ENCODE data around the gene ARMC7.
"Not testable (repeated sequence)": the region's sequence is repeated elsewhere in the genome, so short reads cannot be mapped to it uniquely, and the experiment has no call there.

Gene ARMC7

DNA sequence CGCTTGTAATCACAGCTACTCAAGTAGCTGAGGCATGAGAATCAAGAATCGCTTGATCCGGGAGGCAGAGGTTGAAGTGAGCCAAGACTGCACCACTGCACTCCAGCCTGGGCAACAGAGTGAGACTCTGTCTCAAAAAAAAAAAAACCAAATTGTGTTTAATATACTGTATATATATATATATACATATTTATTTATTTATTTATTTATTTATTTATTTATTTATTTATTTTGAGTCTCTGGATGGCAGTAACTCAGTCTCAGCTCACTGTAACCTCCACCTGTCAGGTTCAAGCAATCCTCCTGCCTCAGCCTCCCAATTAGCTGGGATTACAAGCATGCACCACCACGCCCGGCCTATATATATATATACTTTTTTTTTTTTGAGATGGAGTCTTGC lies 36.9 kb upstream of the ARMC7 start:
- not testable (repeated sequence) for DNase-seq; H3K4me3 Mint-ChIP-seq; H3K36me3 Mint-ChIP-seq (ENCODE audit: low read depth); H3K27ac Mint-ChIP-seq; H3K27me3 Mint-ChIP-seq; H3K9me3 Mint-ChIP-seq; ATAC-seq
- H3K4me1 Mint-ChIP-seq: peaks cover 13% of the 10 kb centered on the region

DNA sequence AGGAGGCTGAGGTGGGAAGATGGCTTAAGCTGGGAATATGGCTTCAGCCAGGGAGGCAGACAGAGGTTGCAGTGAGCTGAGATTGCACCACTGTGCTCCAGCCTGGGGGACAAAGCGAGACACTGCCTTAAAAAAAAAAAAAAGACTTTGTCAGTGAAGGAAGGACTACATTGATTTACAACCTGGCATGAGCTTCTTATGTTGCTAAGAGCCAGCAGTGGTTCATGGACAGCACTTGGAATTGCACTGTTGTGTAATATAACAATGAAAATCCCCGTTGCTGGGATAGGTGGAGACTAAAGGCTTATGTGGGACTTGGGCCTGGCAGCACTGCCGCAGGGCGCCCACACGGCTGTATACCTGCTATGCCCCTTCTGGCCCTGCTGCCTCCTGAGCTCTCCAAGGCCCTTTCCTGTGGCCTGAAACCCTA lies 36.1 kb upstream of the ARMC7 start:
- no peaks in the 10 kb centered on the region for H3K36me3 Mint-ChIP-seq (ENCODE audit: low read depth)
- peaks cover 18% of the 10 kb centered on the region for H3K4me1 Mint-ChIP-seq
- DNase-seq (no peak), ATAC-seq (no peak)
- no peaks in the 10 kb centered on the region for H3K9me3 Mint-ChIP-seq
- no peak overlapping the region for H3K27ac Mint-ChIP-seq
- H3K27me3 Mint-ChIP-seq: no peaks in the 10 kb centered on the region
- no peak overlapping the region for H3K4me3 Mint-ChIP-seq

DNA sequence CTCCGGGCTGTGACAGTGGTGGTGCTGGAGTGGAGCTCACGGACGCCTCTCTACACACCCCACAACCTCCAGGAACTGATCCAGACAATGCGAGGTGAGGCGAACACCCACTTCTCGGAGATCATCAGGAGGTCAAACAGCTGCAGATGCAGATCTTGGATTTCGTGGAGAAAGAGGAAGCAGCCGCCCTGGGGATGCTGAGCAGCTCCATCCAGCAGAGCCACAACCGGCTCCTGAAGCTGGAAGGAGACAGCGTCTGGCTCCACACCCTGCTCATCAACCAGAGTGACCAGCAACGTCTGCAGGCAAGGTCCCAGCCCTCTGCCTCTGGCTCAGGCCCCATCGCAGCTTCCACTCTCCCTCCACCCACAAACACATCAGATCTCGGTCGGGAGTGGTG lies 35.2 kb upstream of the ARMC7 start:
- H3K36me3 Mint-ChIP-seq (ENCODE audit: low read depth): no peaks in the 10 kb centered on the region
- no peaks in the 10 kb centered on the region for H3K9me3 Mint-ChIP-seq
- H3K4me3 Mint-ChIP-seq: no peak overlapping the region
- ATAC-seq (no peak), DNase-seq (no peak)
- peaks cover 25% of the 10 kb centered on the region for H3K4me1 Mint-ChIP-seq
- no peak overlapping the region for H3K27ac Mint-ChIP-seq
- no peaks in the 10 kb centered on the region for H3K27me3 Mint-ChIP-seq

DNA sequence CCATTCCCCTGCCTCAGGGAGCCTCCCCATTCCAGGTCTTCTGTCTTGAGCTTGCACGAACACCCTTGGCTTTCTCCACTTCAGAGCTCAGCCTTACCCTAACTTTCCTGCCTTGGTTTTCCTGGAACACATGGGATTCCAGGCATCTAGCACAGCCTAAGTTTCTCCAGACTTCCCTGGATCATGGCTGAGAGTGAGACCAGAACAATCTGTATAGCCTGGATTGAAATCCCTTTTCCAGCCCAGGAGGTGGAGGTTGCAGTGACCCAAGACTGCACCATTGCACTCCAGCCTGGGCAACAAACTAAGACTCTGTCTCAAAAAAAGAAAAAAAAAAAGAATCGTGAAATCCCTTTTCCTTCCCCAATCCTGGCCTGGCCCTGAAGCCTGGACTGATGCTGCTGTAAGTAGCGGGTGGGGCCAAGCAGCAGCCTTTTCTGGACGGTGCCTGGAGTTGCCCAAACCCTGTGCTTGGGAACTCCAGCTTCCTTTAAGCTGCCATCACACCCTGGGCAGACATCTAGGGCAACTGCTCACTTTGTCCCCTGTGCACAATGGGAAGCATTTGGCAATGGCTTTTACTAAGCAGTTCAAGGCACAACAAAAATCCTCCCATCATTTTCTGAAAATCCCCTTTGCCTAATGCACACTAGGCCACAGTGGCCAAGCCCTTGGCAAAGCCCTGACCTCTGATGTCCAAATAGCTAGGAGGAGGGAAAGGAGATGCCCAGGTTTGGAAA lies 34.0 kb upstream of the ARMC7 start:
- ATAC-seq (no peak), DNase-seq (no peak)
- H3K36me3 Mint-ChIP-seq (ENCODE audit: low read depth): no peaks in the 10 kb centered on the region
- H3K9me3 Mint-ChIP-seq: no peaks in the 10 kb centered on the region
- H3K4me1 Mint-ChIP-seq: peaks cover 30% of the 10 kb centered on the region
- no peaks in the 10 kb centered on the region for H3K27me3 Mint-ChIP-seq
- no peak overlapping the region for H3K27ac Mint-ChIP-seq
- no peak overlapping the region for H3K4me3 Mint-ChIP-seq

DNA sequence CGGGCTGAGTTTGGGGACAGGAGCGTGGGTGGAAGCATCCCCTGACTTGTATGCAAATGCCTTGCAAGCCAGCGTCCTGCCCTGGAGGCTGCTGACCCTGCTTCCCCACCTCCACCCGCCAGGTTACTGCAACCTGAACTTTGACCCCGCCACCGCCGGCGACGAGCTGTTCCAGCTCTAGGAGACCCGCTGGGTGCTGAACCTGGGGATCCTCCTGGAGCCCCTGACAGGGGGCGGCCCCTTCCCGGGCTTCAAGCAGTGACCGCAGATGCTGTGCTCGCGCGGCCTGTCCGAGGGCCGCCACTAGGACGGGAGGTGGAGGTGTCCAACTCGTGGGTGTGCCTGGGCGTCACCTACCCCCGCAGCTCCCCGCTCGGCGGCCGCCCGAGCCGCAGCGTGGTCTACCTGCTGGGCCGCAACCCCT lies 32.7 kb upstream of the ARMC7 start:
- H3K27ac Mint-ChIP-seq: peak overlapping the region; percentile 60
- no peaks in the 10 kb centered on the region for H3K9me3 Mint-ChIP-seq
- peaks cover 30% of the 10 kb centered on the region for H3K4me1 Mint-ChIP-seq
- no peaks in the 10 kb centered on the region for H3K36me3 Mint-ChIP-seq (ENCODE audit: low read depth)
- ATAC-seq (no peak), DNase-seq (no peak)
- peak overlapping the region; percentile 60 for H3K4me3 Mint-ChIP-seq
- no peaks in the 10 kb centered on the region for H3K27me3 Mint-ChIP-seq

DNA sequence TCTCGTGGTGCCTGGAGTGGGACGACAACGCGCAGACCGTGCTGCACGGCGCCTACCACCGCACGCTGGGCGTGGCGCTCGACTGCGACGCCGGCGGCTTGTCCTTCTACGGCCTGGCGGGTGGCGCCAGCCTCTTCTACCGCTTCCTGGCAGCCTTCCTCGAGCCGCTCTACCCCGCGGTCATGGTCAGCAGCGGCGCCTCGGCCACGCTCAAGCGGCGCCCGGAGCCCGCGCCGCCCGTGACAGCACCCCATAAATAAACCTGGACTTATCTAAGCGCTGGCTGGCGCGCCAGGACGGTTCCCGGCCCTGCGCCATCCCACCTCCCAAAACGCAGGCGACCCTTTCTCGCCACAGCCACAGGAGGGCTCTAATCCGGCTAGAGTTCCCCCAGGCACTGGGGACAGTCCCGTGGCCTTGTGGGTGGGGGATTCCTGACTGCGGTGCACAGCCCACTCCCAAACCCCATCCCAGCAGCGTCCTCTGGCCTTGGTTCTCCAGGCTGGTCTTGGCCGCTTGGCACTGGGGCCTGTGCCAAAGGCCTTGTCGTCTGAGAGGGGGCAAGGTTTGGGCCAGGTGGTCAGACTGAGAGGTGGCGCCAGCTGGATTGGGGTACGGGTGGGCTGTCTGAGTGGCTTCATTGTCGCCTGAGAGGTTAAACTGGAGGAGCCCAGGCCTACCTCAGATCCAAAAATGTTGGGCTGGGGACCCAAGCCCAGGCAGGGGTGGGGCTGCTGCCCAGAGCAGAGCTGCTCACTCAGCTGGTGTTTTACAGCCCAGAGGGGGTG lies 32.1 kb upstream of the ARMC7 start:
- H3K4me3 Mint-ChIP-seq: peak overlapping the region; percentile 60
- H3K36me3 Mint-ChIP-seq (ENCODE audit: low read depth): no peaks in the 10 kb centered on the region
- DNase-seq: peak; percentile 61
- peaks cover 30% of the 10 kb centered on the region for H3K4me1 Mint-ChIP-seq
- H3K27me3 Mint-ChIP-seq: no peaks in the 10 kb centered on the region
- ATAC-seq: peak; percentile 64
- H3K27ac Mint-ChIP-seq: peak overlapping the region; percentile 60
- H3K9me3 Mint-ChIP-seq: no peaks in the 10 kb centered on the region

DNA sequence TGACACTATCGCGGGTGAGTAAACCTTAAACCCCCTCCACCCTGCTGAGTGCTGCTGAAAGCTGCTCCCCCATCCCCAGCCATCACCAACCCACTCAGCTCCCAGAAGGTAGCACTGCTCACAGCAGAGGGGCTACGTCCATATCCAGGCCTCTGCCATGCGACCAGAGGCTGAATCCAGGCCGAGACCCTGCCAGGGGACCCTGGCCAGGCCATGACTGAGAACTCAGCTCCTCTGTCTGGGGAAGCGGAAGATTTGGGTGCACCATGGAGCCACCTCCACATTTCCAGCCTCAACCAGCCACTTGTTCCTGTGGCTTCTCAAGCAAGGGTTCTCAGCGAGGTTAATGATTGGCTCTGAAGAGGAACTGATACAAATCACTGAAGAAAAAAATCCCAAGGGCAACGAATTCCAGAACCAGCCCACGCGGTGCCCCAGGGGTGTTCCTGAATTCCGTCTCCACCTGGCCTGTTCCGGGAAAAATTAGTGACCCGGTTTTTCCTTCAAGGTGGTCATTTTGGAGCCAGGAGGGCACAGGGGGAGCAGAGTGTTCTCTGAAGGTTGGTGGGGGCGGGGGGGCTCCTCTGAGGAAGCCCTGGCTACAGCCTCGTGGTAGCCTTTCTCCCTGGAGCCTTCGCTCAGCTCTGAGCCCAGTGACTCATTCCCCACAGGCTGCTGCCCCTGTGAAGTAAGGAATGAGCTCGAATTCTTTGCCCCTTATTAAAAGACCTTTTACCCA lies 31.3 kb upstream of the ARMC7 start:
- Mint-ChIP-seq H3K36me3 (ENCODE audit: low read depth) (no peaks in the 10 kb centered on the region), H3K4me3 (peak overlapping the region; percentile 60), H3K27me3 (no peaks in the 10 kb centered on the region), H3K9me3 (no peaks in the 10 kb centered on the region), H3K27ac (no peak overlapping the region), H3K4me1 (peaks cover 30% of the 10 kb centered on the region)
- ATAC-seq: peak; percentile 61
- DNase-seq: no peak

DNA sequence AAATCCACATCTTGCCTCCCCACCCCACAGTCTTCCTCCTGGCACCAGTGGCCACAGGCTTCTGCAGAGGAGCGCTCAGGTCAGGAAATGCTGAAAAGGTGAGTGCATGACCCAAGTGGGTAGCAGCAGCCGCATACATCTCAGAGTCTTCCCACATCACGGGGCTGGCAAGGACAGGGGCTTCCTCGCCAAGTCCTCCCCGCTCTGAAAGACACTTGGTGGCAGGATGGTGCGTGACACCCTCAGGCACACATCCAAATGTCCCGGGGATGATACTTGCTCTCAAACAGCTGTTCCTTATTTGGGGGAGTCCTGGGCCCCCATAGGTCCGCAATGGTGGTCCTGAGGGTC lies 30.8 kb upstream of the ARMC7 start:
- Mint-ChIP-seq H3K4me1 (peaks cover 34% of the 10 kb centered on the region), H3K27me3 (no peaks in the 10 kb centered on the region), H3K27ac (no peak overlapping the region), H3K9me3 (no peaks in the 10 kb centered on the region), H3K4me3 (no peak overlapping the region), H3K36me3 (ENCODE audit: low read depth) (no peaks in the 10 kb centered on the region)
- DNase-seq (no peak), ATAC-seq (no peak)

DNA sequence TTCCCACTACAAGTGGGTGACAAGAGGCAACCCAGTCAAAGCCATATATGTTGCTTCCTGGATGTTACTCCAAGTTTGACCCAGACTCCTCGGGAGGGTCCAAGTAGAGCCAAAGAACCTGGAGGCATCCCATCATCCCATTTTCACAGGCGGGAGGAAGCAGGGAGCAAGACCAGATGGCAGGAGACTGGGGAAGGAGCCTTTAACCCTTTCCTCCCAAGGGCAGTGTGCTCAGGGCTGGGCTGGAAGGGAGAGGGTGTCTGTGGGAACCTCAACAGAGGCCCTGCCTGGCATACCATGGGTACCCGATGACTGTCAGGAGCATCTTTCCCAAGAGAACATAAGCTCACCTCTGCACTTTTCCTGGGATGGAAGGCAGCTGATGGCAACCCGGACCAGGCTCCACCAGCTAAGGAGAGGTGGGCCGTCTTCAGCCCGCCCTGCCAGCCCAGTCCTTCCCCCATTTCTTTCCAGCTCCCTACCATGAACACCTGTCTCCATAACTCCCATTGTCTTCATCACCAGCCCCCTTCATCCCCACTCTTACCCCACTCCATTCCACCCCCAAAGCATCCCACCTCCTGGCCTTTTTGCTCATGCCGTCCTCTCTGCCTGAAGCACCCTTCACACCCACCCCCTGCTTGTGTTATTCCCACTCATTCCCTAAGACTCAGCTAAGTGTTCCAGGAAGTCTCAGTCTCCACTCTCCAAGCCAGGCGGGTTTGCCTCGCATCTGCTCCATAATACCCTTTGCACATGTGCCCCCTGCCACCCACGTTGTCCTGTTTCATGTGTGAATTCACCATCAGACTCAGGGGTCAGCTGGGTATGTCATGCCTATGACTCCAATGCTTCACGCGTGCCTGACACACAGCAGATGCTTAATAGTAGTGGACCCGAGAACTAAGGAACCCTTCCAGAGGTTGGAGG lies 27.9 kb upstream of the ARMC7 start:
- Mint-ChIP-seq H3K36me3 (ENCODE audit: low read depth) (no peaks in the 10 kb centered on the region), H3K27ac (no peak overlapping the region), H3K9me3 (no peaks in the 10 kb centered on the region), H3K27me3 (no peaks in the 10 kb centered on the region), H3K4me1 (peaks cover 42% of the 10 kb centered on the region), H3K4me3 (no peak overlapping the region)
- no peak for ATAC-seq
- no peak for DNase-seq

DNA sequence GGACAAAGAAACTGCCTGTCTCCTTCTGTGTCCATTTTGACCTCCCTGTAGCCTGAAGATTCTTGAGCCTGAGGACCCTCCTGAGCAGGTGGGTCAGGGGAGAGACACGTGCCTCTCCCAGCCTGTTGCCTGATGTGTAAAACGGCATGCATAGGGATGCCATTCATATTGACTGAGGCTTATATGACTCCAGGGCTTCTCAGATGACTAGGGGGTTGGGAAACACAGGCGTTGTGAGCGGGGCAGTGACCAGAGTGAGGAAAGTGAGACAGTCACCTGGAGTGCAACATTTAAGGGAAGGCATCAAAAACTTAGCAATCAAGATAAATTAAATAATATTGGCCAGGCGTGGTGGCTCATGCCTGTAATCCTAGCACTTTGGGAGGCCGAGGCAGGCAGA lies 27.1 kb upstream of the ARMC7 start:
- Mint-ChIP-seq H3K4me3 (no peak overlapping the region), H3K4me1 (peaks cover 44% of the 10 kb centered on the region), H3K27ac (peak overlapping the region; percentile 4), H3K9me3 (no peaks in the 10 kb centered on the region), H3K36me3 (ENCODE audit: low read depth) (no peaks in the 10 kb centered on the region), H3K27me3 (no peaks in the 10 kb centered on the region)
- DNase-seq: no peak
- ATAC-seq: no peak

DNA sequence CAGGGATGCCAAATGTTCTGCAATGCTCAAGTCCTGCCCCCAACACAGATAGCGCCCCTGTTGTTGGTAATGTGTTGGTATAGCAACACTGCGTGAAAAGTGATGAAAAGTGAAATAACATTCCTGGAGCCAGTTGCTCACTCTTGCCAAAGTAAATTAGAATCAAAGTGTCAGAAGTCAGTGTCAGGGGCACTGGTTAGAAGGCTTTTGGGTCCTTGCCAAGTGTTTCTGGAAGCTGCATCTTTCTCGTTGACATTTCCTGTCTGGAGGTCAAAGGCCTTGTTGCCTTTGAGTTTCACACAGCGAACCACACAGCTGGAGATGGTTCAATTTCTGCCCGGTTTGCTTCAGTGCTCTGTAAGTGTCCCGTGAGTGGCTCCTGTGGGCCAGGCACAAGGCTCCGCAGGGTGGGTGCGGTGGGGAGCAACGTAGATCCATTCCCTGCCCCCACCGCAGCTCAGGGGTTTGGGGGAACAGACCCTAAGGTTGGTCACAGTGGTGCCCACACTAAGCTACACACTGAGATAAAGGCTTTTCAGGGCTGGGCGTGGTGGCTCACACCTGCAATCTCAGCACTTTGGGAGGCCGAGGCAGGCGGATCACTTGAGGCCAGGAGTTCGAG lies 25.6 kb upstream of the ARMC7 start:
- no peak overlapping the region for H3K27ac Mint-ChIP-seq
- no peak overlapping the region for H3K4me3 Mint-ChIP-seq
- H3K36me3 Mint-ChIP-seq (ENCODE audit: low read depth): no peaks in the 10 kb centered on the region
- no peaks in the 10 kb centered on the region for H3K27me3 Mint-ChIP-seq
- ATAC-seq (no peak), DNase-seq (no peak)
- peaks cover 38% of the 10 kb centered on the region for H3K4me1 Mint-ChIP-seq
- no peaks in the 10 kb centered on the region for H3K9me3 Mint-ChIP-seq

DNA sequence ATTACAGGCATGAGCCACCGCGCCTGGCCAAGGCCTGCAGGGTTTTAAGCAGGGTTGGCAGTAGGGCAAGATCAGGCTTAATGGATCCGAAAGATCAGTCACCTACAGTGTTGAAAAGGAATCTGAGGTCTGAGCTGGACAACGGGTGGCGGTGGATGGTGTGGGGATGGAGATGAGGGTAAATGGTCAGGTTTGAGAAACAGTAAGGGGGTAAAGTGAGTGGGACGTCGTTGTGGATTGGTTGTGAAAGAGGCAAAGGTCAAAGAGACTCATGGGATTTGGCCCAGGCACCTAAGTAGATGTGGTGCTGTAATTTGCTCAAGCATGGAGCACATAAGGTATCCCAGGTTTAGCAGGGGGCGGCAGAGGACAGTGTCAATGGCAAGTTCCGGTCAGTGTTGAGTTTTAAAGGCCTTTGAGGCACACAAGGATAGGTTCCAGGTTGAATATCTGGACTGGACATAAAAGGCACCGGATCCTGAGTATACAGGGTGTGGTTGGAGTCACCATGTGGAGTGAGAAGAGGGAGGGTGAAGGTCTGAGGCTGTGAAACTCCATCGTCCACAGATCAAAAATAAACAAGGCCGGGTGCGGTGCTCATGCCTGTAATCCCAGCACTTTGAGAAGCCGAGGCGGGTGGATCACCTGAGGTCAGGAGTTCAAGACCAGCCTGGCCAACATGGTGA lies 23.1 kb upstream of the ARMC7 start:
- DNase-seq (no peak), ATAC-seq (no peak)
- Mint-ChIP-seq H3K4me1 (peaks cover 34% of the 10 kb centered on the region), H3K4me3 (peak overlapping the region; percentile 47), H3K27ac (no peak overlapping the region), H3K9me3 (no peaks in the 10 kb centered on the region), H3K27me3 (no peaks in the 10 kb centered on the region), H3K36me3 (ENCODE audit: low read depth) (no peaks in the 10 kb centered on the region)

DNA sequence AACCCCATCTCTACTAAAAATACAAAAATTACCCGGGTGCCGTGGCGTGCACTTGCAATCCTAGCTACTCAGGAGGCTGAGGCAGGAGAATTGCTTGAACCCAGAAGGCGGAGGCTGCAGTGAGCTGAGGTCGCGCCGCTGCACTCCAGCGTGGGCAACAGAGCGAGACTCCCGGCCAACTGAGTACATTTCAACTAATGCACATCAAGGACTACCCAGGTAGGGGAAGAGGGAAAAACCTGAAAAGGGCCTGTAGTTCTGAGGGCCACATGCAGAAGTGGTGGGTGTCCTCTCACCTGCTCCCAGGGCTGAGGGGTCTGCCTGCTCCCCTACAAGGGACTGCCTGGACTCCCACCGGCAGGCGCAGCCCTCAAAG lies 22.6 kb upstream of the ARMC7 start:
- ATAC-seq (no peak), DNase-seq (no peak)
- Mint-ChIP-seq H3K27me3 (no peaks in the 10 kb centered on the region), H3K36me3 (ENCODE audit: low read depth) (no peaks in the 10 kb centered on the region), H3K9me3 (no peaks in the 10 kb centered on the region), H3K4me1 (peaks cover 34% of the 10 kb centered on the region), H3K4me3 (peak overlapping the region; percentile 47), H3K27ac (peak overlapping the region; percentile 65)
